OCI-LY1 (cell line): ENCODE results near the gene MIGA1.

Source experiments
- EZH2 ChIP-seq: fragments of 200-600 bp; sonication (generic), shearing (Covaris generic); IDR thresholded peaks from 2 replicates; pipeline ENCODE4 v1.8.0; 2017; ENCODE audit warnings: borderline replicate concordance, mixed run types, mild to moderate bottlenecking, antibody characterized with exemption, low read length, moderate library complexity, mixed read lengths
- TF ChIP-seq, protein P1 (sequence below): fragments of 200-600 bp; sonication (generic), shearing (Covaris generic); IDR thresholded peaks from 2 replicates; pipeline ENCODE4 v1.5.1; 2017; ENCODE audit warnings: mild to moderate bottlenecking, antibody characterized with exemption, low read length, moderate library complexity, mixed read lengths

DNA sequence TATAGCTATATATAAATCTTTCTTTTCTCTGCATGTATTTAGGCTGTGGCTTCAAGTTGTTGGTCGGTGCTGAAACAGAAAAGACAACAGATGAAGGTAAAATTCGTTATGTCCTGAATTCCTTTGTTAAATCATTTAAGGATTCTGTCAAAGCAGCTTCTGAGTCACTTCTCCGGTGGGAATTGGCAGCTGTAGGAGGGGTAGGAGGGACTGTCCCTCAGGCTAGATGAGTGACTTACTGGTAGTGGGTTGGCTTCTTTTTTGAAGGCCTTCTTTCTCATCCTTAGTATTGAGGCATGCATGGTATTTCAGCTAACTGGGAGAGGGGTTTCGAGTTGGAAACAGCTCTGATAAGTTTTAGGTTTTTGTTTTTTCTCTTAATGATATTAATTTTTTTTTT lies 86.8 kb downstream of the MIGA1 start:
- TF ChIP-seq, protein P1, sequence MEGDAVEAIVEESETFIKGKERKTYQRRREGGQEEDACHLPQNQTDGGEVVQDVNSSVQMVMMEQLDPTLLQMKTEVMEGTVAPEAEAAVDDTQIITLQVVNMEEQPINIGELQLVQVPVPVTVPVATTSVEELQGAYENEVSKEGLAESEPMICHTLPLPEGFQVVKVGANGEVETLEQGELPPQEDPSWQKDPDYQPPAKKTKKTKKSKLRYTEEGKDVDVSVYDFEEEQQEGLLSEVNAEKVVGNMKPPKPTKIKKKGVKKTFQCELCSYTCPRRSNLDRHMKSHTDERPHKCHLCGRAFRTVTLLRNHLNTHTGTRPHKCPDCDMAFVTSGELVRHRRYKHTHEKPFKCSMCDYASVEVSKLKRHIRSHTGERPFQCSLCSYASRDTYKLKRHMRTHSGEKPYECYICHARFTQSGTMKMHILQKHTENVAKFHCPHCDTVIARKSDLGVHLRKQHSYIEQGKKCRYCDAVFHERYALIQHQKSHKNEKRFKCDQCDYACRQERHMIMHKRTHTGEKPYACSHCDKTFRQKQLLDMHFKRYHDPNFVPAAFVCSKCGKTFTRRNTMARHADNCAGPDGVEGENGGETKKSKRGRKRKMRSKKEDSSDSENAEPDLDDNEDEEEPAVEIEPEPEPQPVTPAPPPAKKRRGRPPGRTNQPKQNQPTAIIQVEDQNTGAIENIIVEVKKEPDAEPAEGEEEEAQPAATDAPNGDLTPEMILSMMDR = no peak
- TF ChIP-seq EZH2 = no peak
